AG04449 (cell line): ENCODE results near the gene GLOD4.
"Not testable (repeated sequence)": the region's sequence is repeated elsewhere in the genome, so short reads cannot be mapped to it uniquely, and the experiment has no call there.

Source experiments
- CTCF ChIA-PET: fragments of 350-600 bp; formaldehyde crosslinking; extraction: SDS; loops from one replicate; lab custom pipeline; 2021; ENCODE audit warnings: antibody characterized with exemption; lab: Yijun Ruan, JAX
- POLR2A ChIA-PET: fragments of 400-600, 350-600 bp; formaldehyde crosslinking; extraction: SDS; loops from one replicate; lab custom pipeline; 2020; ENCODE audit warnings: antibody characterized with exemption, inconsistent platforms; lab: Yijun Ruan, JAX
- DNase-seq: peaks from one replicate; pipeline ENCODE4 v3.0.0-alpha.2; 2010; ENCODE audit warnings: low read depth, low spot score
- H3K4me3 ChIP-seq: 2 replicates; pipeline ENCODE4 v1.5.1; 2011; ENCODE audit warnings: low read depth, mild to moderate bottlenecking, control low read depth, low read length
- CTCF ChIP-seq: IDR thresholded peaks from one replicate; pipeline ENCODE4 v1.5.1; 2011; ENCODE audit warnings: mild to moderate bottlenecking, moderate library complexity, low read length, control low read depth, inconsistent platforms; ENCODE audit not compliant: insufficient read depth; ENCODE audit errors: missing control alignments

Gene GLOD4

DNA sequence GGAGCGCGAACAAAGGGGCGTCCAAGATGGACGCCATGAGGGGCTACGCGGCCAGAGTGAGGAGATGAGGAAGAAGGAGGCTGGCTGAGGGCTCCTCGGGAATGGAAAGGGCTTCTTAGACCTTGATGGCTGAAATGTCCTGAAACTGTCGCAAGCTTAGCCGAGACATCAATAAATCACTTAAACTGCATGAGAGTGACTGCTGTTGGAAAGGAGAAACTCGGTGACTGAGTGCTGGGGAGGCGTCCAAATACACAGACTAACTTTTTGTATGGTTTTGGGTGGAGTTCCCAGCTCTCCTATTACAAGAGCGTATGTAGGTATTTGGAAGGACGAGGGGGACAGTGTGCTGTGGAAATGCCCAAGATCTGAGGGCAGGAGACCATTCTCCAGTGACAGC lies 28.7 kb downstream of the GLOD4 start:
- ChIA-PET CTCF (interaction anchor here (0.7 to 6.7 kb wide), 16 partner anchors 8 to 341 kb away, joined by 3 to 53 read pairs (median 9); partner anchors contain the start of genes GLOD4, MRM3, NXN and TIMM22), POLR2A (no interaction called here)
- H3K4me3 ChIP-seq: no peak overlapping the region
- DNase-seq: no peak
- no peak for TF ChIP-seq CTCF

DNA sequence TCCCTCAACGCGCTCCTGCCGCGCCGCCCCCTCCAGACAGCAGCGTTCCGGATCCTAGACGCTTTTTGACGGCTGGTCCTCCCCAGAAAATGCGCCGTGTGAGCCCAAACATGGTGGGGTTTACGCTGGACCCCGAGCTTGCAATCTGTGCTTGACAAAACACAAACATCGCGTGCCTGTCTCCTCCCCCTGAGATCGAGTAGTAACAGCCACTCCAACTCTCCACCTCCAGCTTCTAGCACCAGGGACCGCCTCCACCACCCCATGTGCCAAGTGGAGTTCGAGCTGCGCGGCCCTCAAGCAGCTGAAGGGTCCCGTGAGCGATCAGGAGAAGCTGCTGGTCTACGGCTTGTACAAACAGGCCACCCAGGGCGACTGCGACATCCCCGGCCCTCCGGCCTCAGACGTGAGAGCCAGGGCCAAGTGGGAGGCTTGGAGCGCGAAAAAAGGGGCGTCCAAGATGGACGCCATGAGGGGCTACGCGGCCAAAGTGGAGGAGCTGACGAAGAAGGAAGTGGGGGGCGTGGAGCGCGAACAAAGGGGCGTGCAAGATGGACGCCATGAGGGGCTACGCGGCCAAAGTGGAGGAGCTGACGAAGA lies 29.4 kb downstream of the GLOD4 start:
- POLR2A ChIA-PET: no interaction called here
- H3K4me3 ChIP-seq: peak overlapping the region; percentile 72
- CTCF ChIA-PET: interaction anchor here (0.7 to 6.7 kb wide), 19 partner anchors 9 to 341 kb away, joined by 3 to 53 read pairs (median 5); partner anchors contain the start of genes GLOD4, MRM3, NXN and TIMM22
- DNase-seq: no peak
- TF ChIP-seq CTCF: no peak

DNA sequence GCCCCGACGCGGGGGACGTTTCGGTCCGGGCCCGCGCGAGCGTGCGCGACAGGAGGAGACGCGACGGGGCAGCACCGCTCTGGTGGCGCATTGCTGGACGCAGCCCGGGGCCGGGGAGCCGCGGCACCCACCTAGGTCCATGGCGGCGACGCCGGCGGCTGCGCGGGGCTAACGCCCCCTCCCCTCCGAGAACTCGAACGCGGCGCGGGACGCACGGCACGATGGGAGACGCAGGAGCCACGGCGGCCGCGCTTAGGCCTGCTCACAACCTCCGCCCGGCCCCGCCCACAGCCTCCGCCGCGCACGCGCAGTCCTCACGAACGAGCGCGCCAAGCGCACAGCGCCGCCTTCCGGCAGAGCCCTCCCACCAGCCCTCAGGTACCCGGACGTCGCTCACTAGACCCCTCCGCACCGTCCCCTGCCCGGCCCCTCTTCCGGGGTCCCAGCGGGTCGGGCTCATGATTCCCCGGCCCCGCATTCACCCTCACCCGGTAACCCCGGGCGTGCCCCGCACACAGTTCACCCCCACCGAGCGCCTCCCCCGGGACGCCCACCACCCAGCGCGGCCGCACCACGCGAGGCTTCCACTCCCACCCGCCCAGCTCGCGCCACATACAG lies 30.0 kb downstream of the GLOD4 start, which contains the start of gene GEMIN4:
Gene GEMIN4, minus strand, starts transcription at position 263 of the 618 bp plus-strand sequence. Its CDS starts 122 bp downstream, at position 141.
- peak within 1 kb of the TSS; percentile 72 for H3K4me3 ChIP-seq
- no peak for DNase-seq
- CTCF ChIA-PET: interaction anchor here (0.8 to 6.7 kb wide), 15 partner anchors 8 to 340 kb away, joined by 3 to 53 read pairs (median 9); partner anchors contain the start of genes GLOD4, MRM3, NXN and TIMM22
- POLR2A ChIA-PET: no interaction called here
- TF ChIP-seq CTCF: peak; percentile 98

DNA sequence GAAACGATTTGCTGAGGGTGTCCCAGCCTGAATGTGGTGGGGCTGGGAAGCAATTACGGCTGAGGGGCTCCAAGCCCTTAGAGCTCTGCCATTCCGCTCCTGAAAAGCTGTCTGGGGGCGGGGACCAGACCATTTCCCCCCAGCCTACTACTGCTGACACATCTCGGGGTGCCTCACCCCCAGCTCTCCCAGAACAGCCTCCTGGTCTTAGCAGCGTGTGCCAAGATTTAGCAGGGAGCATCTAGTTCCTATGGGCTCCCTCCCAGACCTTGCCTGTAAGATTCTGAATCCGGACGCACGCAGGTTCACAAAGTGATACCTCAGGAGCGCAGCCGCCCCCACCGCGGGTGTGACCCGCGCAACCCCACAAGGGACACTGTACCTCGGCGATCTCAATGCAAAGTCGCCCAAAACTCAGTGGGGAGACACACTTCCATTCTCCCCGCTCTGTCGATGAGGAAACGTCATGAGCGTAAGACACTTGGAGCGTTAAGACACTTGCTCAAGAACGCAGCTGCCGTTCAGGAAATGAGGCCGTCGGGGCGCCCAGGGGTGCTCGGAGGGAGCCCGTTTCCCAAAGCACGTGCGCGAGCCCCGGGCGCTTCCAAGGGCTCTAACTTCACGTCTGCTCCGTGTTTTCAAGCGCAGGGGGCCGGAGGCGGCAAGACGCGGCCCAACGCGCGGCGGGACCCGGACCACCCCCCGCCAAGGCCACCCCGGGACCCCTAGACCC lies 30.6 kb downstream of the GLOD4 start:
- ChIA-PET POLR2A (no interaction called here), CTCF (interaction anchor here (0.7 to 6.7 kb wide), 7 partner anchors 10 to 339 kb away, joined by 3 to 53 read pairs (median 6); partner anchors contain the start of gene NXN)
- no peak for DNase-seq
- peak overlapping the region; percentile 72 for H3K4me3 ChIP-seq
- no peak for TF ChIP-seq CTCF

DNA sequence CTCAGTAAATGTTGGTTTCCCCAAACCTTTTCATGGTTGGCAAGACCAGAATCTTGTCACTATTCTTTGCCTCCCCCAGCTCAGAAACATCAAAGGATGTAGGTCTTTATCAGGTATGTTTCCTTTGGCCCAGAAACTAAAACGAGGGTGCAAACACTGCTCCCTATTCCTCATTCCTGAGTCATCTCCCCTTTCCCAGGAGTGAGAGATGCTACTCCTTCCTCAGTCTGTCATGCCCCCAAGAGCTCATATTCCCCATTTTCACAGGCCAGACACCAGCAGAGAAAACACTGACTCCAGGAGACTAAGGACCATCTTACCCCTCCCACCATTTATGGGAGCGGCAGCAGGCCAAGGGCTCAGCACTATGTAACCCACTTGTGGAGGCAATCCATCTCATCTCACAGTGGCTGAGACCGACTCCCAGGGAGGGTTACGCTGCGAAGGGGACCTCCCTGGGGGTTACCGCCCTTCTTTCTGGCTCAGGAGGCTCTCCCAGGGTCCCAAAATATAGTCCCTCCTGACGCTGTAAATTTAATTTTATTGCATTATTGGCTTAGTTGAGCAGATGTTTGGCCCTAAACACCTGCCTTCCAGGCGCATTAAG lies 31.5 kb downstream of the GLOD4 start:
- ChIA-PET POLR2A (interaction anchor here (0.6 to 1.1 kb wide), 4 partner anchors 13 to 239 kb away, joined by 3 to 4 read pairs (median 3); no protein-coding TSS in a partner anchor), CTCF (interaction anchor here (0.7 to 6.7 kb wide), 9 partner anchors 11 to 338 kb away, joined by 3 to 53 read pairs (median 5); partner anchors contain the start of gene NXN)
- TF ChIP-seq CTCF: no peak
- H3K4me3 ChIP-seq: peak overlapping the region; percentile 72
- DNase-seq: no peak

DNA sequence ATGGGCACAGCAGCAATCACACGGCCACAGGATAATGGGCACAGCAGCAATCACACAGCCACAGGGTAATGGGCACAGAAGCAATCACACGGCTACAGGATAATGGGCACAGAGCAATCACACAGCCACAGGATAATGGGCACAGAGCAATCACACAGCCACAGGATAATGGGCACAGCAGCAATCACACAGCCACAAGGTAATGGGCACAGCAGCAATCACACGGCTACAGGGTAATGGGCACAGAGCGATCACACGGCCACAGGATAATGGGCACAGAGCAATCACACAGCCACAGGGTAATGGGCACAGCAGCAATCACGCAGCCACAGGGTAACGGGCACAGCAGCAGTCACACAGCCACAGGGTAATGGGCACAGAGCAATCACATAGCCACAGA lies 32.7 kb downstream of the GLOD4 start:
- CTCF ChIA-PET: interaction anchor here (6.7 kb wide), 1 partner anchor 232 kb away, joined by 53 read pairs; the partner anchor contains the start of gene NXN
- DNase-seq, H3K4me3 ChIP-seq: not testable (repeated sequence)
- POLR2A ChIA-PET: interaction anchor here (1.1 kb wide), 1 partner anchor 237 kb away, joined by 3 read pairs; no protein-coding TSS in a partner anchor

DNA sequence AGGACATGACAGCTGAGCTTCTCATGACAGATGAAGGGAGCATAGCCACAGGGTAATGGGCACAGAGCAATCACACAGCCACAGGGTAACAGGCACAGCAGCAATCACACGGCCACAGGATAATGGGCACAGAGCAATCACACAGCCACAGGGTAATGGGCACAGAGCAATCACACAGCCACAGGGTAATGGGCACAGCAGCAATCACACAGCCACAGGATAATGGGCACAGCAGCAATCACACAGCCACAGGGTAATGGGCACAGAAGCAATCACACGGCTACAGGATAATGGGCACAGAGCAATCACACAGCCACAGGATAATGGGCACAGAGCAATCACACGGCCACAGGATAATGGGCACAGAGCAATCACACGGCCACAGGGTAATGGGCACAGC lies 33.5 kb downstream of the GLOD4 start:
- ChIA-PET POLR2A (interaction anchor here (0.6 kb wide), 1 partner anchor 179 kb away, joined by 3 read pairs; no protein-coding TSS in a partner anchor), CTCF (interaction anchor here (0.7 to 0.8 kb wide), 2 partner anchors 11 to 248 kb away, joined by 3 read pairs; partner anchors contain the start of gene TIMM22)
- not testable (repeated sequence) for H3K4me3 ChIP-seq, DNase-seq
